Measurements from ENCODE around the gene TCP1. TPM values are rescaled to one million over a fixed set of nuclear protein-coding genes. Genes with fewer than 3 reads are reported as not detected.

Gene TCP1
- total and polyA plus RNA-seq, 9 of the 15 experiments (the other 6 are each of a cell fraction or from before 2014, with no cell fraction given): 331 to 801 (median 645) TPM

- in situ Hi-C loops (cut with MboI): no loop called here
- WGBS (ENCODE audit: insufficient coverage, low coverage, missing lambda C conversion rate): no CpG with 5 or more reads among the region's 2 CpGs
- intact Hi-C loops (cut with micrococcal nuclease): loop anchor here (2.0 kb wide), 2 partner anchors 29 to 67 kb away; partner anchors contain the start of genes SOD2 and TCP1
These were observed 29.8 kb downstream of the TCP1 start for GRCh38 chr6:159759645-159760044.

More at GRCh38 chr6:159759645-159760044, 29.8 kb downstream of the TCP1 start:
- FAIRE-seq (no peak), ATAC-seq (no peak), DNase-seq (ENCODE audit: extremely low read depth in 1 of 4, low spot score in 3 of 4) (no peak)
- no peak overlapping the region for H3K4me2 ChIP-seq (ENCODE audit: insufficient read depth, low read length)
- no peak overlapping the region for H2AFZ ChIP-seq (ENCODE audit: low read depth, low read length)
- peak; percentile 25 for TF ChIP-seq E2F8 (IDR thresholded peaks at IDR 0.05; ENCODE audit: low read depth, partially characterized antibody)
- no peak for TF ChIP-seq NR2F6 (CRISPR knock-in tag; IDR thresholded peaks at IDR 0.05)
- TF ChIP-seq ETV6 (IDR thresholded peaks at IDR 0.05; ENCODE audit: borderline replicate concordance in 1 of 2, low read depth in 2 of 2, low read length in 1 of 2): no peak
- TF ChIP-seq ETV6 (CRISPR knock-in tag; IDR thresholded peaks at IDR 0.05; ENCODE audit: borderline replicate concordance): no peak
- no peak for TF ChIP-seq ZMIZ1 (IDR thresholded peaks at IDR 0.05; ENCODE audit: low read depth in 2 of 2, low read length in 2 of 2)
- peak; percentile 65 for TF ChIP-seq ZBTB33 (CRISPR knock-in tag; IDR thresholded peaks at IDR 0.05)
- TF ChIP-seq FOXA3 (CRISPR knock-in tag; conservative IDR thresholded peaks at IDR 0.05 in 1 of 2, IDR thresholded peaks at IDR 0.05 in 1 of 2): 0 out of 4 replicates have a peak, but pooled peaks of 1 of the 2 experiments have one; percentile 13
- peak; percentile 49 for TF ChIP-seq POLR2A (conservative IDR thresholded peaks at IDR 0.05)
- TF ChIP-seq SUPT5H (IDR thresholded peaks at IDR 0.05): 0 out of 2 replicates have a peak, but pooled peaks have one; percentile 44
- peaks cover 33% of the 10 kb centered on the region for H3K79me2 ChIP-seq (ENCODE audit: control insufficient read depth, insufficient read depth, low read length)
- CTCF ChIA-PET (ENCODE audit: low intra/inter-chr PET ratio): no interaction called here
- no peak overlapping the region for H3K4me3 ChIP-seq
- H4K20me1 ChIP-seq (replicated peaks; ENCODE audit: control insufficient read depth, insufficient read depth, low read length): no peaks in the 10 kb centered on the region
- H3K9me3 ChIP-seq (replicated peaks; ENCODE audit: control insufficient read depth, insufficient read depth, low read depth, low read length): no peaks in the 10 kb centered on the region
- no peaks in the 10 kb centered on the region for H3K27me3 ChIP-seq (ENCODE audit: control insufficient read depth in 2 of 2, insufficient read depth in 2 of 2, low read length in 2 of 2)
- H3K27ac ChIP-seq (ENCODE audit: extremely low read depth, low read depth, low read length): peak overlapping the region; percentile 48; the same call in 1 of the 3 replicates
- POLR2A ChIA-PET: interaction anchor here (0.8 to 2.1 kb wide), 5 partner anchors 13 to 33 kb away, joined by 3 to 7 read pairs (median 3); partner anchors contain the start of genes MRPL18, TCP1 and WTAP
- H3K9ac ChIP-seq (ENCODE audit: insufficient read depth in 1 of 2, low read depth in 2 of 2, low read length in 2 of 2): no peak overlapping the region
- no TSS peak for BruUV-seq (replicated peaks)
- H3K36me3 ChIP-seq (ENCODE audit: control insufficient read depth, insufficient read depth, low read length): peaks cover 66% of the 10 kb centered on the region
- no peaks in the 10 kb centered on the region for H3K9me1 ChIP-seq (ENCODE audit: control insufficient read depth, insufficient read depth, low read length)
- peaks cover 16 to 26% of the 10 kb centered on the region in 2 experiments; a peak in 4 of 5 replicates for H3K4me1 ChIP-seq (replicated peaks in 1 of 2; ENCODE audit: control insufficient read depth in 2 of 2, insufficient read depth in 2 of 2, low read length in 2 of 2)

Data from K562 (cell line).